ENCODE data around the gene TLE4. TPM values are rescaled to one million over a fixed set of nuclear protein-coding genes. Genes with fewer than 3 reads are reported as not detected.

The TLE4 gene
- total RNA-seq, 4 donors from 2014 or later: 26.1 to 85.0 (median 43.0) TPM

DNA sequence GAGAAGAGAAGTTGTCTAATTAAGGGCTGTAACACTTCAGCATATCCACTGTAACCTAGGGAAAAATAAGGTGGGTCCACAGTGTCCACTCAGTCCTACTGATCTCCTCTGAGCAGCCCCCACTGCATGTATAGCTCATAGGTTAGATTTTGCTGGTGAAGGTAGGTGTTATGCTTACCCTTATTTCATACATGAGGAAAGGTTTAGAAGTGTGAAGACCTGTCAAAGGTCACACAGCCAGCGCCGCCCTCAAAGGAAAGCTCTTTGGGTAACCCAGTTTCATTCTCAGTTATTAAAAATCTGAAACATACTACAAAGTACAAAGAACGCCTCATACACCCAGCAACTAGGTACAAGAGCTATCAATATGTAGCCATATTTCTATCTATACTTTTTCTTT, 87.2 kb downstream of the TLE4 start:
- no peak for DNase-seq
- Histone ChIP-seq H3K27me3 (no peaks in the 10 kb centered on the region), H3K27ac (no peak overlapping the region), H3K4me1 (no peaks in the 10 kb centered on the region), H3K9me3 (no peaks in the 10 kb centered on the region), H3K36me3 (no peaks in the 10 kb centered on the region), H3K4me3 (no peak overlapping the region)
- TF ChIP-seq, protein P1, sequence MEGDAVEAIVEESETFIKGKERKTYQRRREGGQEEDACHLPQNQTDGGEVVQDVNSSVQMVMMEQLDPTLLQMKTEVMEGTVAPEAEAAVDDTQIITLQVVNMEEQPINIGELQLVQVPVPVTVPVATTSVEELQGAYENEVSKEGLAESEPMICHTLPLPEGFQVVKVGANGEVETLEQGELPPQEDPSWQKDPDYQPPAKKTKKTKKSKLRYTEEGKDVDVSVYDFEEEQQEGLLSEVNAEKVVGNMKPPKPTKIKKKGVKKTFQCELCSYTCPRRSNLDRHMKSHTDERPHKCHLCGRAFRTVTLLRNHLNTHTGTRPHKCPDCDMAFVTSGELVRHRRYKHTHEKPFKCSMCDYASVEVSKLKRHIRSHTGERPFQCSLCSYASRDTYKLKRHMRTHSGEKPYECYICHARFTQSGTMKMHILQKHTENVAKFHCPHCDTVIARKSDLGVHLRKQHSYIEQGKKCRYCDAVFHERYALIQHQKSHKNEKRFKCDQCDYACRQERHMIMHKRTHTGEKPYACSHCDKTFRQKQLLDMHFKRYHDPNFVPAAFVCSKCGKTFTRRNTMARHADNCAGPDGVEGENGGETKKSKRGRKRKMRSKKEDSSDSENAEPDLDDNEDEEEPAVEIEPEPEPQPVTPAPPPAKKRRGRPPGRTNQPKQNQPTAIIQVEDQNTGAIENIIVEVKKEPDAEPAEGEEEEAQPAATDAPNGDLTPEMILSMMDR (IDR thresholded peaks at IDR 0.05): no peak
- no peak for TF ChIP-seq POLR2A (IDR thresholded peaks at IDR 0.05)

DNA sequence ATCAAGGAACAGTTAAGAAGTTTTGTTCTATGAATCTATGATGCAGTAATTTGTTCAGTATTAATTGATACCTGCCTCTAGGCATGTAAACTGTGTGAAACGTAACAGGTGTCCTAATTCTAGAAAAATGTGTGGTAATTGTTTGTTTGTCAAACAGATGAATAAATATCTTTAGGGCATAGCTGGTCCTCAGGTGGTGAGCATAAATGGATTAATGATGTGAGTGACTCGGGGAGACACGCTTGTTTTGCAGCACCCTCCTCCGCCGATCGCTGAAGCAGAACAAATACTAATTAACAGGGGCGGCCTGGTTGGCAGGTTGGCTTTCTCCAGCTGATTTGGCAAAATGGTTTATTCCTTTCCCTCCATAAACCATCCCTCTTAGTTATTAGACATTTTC, 88.8 kb downstream of the TLE4 start:
- no peak overlapping the region for H3K4me3 ChIP-seq
- H3K36me3 ChIP-seq: no peaks in the 10 kb centered on the region
- no peak for TF ChIP-seq POLR2A (IDR thresholded peaks at IDR 0.05)
- TF ChIP-seq, protein P1 (IDR thresholded peaks at IDR 0.05): no peak
- no peak overlapping the region for H3K27ac ChIP-seq
- no peaks in the 10 kb centered on the region for H3K9me3 ChIP-seq
- H3K4me1 ChIP-seq: no peaks in the 10 kb centered on the region
- H3K27me3 ChIP-seq: no peaks in the 10 kb centered on the region
- no peak for DNase-seq

DNA sequence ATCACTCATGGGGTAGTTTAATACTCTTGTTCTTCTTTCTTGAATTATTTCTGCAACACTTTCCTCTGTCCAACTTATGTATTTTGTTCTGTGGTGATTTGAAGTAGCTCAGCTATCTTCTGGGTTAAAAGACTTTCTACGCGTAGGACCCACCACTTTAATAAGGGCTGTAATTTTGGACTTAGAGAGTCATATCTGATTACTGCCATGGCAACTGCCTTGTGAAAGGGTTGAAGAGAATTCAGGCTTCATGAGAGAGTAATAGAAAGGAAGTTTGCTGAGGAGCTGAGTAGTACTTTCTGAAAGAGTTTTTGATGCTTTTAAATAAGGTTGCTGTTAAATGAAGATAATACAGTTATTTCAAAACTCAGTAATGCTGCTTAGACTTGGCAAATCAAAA, 89.5 kb downstream of the TLE4 start:
- Histone ChIP-seq H3K36me3 (no peaks in the 10 kb centered on the region), H3K4me3 (no peak overlapping the region), H3K4me1 (no peaks in the 10 kb centered on the region), H3K27ac (no peak overlapping the region), H3K27me3 (no peaks in the 10 kb centered on the region), H3K9me3 (no peaks in the 10 kb centered on the region)
- TF ChIP-seq, protein P1 (IDR thresholded peaks at IDR 0.05): no peak
- no peak for TF ChIP-seq POLR2A (IDR thresholded peaks at IDR 0.05)
- DNase-seq: no peak

DNA sequence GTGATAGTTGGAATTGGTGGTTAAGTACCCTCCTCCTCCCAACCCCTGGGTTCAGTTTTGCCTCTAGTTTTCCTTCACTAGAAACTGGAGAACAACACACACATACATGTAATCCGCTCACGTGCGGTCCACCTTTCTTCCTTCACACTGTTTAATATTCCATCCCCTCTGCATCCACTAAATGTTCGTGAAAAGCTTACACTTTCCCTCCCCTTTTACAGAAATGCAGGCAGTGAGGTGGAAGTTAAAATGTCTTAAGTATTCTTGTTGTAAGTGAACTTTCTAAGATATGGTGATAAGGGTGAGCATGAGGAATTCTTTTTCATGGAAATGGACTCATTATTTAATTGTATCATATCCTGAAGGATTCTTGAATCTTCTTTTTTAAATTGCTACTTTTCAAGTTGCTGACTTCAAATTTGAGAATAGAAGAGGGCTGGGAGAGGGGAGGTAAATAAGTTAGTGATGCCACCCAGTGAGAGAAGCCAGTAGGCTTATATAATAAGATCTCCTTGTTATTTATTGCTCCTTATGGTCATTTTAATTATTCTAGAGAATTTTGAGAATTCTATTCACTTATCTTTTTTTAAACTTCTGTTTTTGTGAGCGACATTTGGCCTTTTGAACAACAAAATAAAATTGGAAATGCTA, 90.2 kb downstream of the TLE4 start:
- TF ChIP-seq, protein P1 (IDR thresholded peaks at IDR 0.05): no peak
- no peak for TF ChIP-seq POLR2A (IDR thresholded peaks at IDR 0.05)
- H3K27ac ChIP-seq: no peak overlapping the region
- no peaks in the 10 kb centered on the region for H3K27me3 ChIP-seq

DNA sequence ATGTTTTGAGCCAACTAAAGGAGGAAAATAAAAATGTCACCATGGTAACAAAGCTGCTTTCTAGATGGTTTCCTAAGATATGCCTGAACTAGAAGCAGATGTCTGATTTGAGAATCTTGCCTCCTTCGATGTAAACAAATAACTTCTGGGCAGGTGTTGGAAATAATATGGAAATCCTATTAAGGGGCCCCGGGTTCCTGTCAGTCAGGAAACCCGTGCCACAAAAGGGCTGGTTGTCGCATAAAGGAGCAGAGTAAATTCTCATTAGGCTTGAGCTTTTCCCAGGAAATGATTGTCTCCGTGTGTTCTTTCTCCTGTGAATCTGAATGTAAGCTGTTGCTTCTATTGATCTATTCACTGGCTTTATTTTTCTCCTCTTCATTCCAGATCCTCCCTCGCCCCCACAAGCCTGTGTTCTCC, 90.8 kb downstream of the TLE4 start:
- Histone ChIP-seq H3K27me3 (no peaks in the 10 kb centered on the region), H3K4me1 (no peaks in the 10 kb centered on the region), H3K27ac (no peak overlapping the region), H3K36me3 (no peaks in the 10 kb centered on the region), H3K9me3 (no peaks in the 10 kb centered on the region), H3K4me3 (no peak overlapping the region)
- no peak for DNase-seq
- no peak for TF ChIP-seq POLR2A (IDR thresholded peaks at IDR 0.05)
- TF ChIP-seq, protein P1 (IDR thresholded peaks at IDR 0.05): no peak

More for the DNA sequence above, 90.2 kb downstream of the TLE4 start:
- Histone ChIP-seq H3K36me3 (no peaks in the 10 kb centered on the region), H3K9me3 (no peaks in the 10 kb centered on the region), H3K4me3 (no peak overlapping the region), H3K4me1 (no peaks in the 10 kb centered on the region)
- no peak for DNase-seq

DNA sequence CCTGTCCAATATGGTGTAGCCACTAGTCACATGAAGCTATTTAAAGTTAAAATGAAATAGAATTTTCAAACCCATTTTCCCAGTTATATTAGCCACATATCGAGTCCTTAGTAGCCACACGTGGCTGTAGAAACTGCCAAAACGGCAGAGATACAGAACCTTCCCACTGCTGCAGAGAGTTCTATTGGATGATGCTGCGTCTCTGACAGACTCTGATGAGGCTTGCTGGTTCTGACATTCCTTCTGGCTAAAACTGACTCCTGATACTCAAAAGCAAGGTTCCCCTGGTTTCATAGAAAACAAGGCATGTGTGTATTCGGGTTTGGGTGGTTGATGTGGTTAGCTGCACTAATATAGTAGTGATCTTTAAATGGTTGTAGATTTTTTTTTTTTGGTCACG, 91.5 kb downstream of the TLE4 start:
- Histone ChIP-seq H3K27me3 (no peaks in the 10 kb centered on the region), H3K4me1 (no peaks in the 10 kb centered on the region), H3K4me3 (no peak overlapping the region), H3K27ac (no peak overlapping the region), H3K36me3 (no peaks in the 10 kb centered on the region), H3K9me3 (no peaks in the 10 kb centered on the region)
- TF ChIP-seq, protein P1 (IDR thresholded peaks at IDR 0.05): no peak
- TF ChIP-seq POLR2A (IDR thresholded peaks at IDR 0.05): no peak
- no peak for DNase-seq

Data from Peyer's patch (tissue), 4 donors.